GM12801 (cell line): Measurements from ENCODE around the gene CHCHD6.

Experiments
- CTCF ChIP-seq: IDR thresholded peaks from one replicate; pipeline ENCODE4 v1.5.1; 2011; ENCODE audit warnings: control low read depth; ENCODE audit not compliant: insufficient read length; ENCODE audit errors: extremely low read depth

CHCHD6 gene

GRCh38 chr3:127005864-127006500, 301.9 kb downstream of the CHCHD6 start:
- no peak for TF ChIP-seq CTCF

- no peak for TF ChIP-seq CTCF
Observed at GRCh38 chr3:127006781-127007436, 302.9 kb downstream of the CHCHD6 start.

GRCh38 chr3:127008236-127008635, 304.2 kb downstream of the CHCHD6 start:
- TF ChIP-seq CTCF, result no peak

GRCh38 chr3:127009531-127009930, 305.5 kb downstream of the CHCHD6 start:
- no peak for TF ChIP-seq CTCF
